Peyer's patch (tissue), 4 donors: ENCODE measurements around the gene GPC5.

Experiments used
- CTCF ChIP-seq, 6 experiments: fragments of 450-650 bp in 4 of 6; fragments of 200-600 bp in 2 of 6; sonication (generic) in 1 of 6; IDR thresholded peaks; one replicate each; pipeline ENCODE4 v1.5.1; 2017 to 2019; ENCODE audit warnings: antibody characterized with exemption in 6 of 6, mild to moderate bottlenecking in 3 of 6, moderate library complexity in 1 of 6
- POLR2A ChIP-seq, 2 donors: fragments of 450-650 bp; IDR thresholded peaks; one replicate each; pipeline ENCODE4 v1.5.1; 2017; ENCODE audit warnings: antibody characterized with exemption in 2 of 2, mild to moderate bottlenecking in 2 of 2, moderate library complexity in 2 of 2

DNA sequence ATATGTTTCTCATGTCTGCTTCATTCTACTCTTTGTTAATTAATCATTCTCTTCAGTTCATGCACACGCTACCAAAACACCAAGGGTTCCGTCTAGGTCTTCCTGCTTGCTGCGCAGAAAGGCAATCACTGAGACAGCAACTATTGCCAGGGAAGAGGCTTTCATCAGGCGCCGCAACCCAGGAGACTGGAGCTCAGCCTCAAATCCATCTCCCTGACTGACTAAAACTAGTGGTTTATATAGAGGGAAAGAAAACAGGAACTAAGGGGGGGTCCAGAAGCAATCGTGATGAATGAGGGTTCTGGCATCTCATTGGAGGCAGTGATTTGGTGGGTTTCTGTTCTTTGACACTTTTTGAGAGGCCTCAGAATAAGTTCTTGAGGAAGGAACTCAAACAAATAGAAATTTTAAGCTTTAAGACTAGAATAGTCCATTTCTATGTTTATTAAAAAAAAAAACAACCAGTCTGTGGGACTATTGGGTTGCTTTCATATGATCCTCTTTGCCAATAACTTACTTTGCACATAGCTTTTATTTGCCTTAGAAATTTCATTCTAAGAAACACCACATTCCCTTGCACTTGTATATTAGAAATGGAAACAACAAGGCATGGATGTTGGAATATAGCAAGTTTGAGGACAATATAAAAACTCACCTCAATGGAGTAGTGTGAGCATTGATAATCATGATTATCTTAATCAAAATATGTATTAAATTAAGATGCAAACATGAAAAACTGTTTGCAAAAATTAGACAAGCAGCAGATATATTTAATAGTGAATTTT is 1137.0 kb downstream of the GPC5 start:
- TF ChIP-seq POLR2A (IDR thresholded peaks at IDR 0.05) (no peak), CTCF (IDR thresholded peaks at IDR 0.05) (no peak)
